Measurements from ENCODE around the gene TEAD1.

Gene TEAD1

GRCh38 chr11:12743834-12744449 is 69.7 kb downstream of the TEAD1 start:
- Histone ChIP-seq H3K27ac (ENCODE audit: low read depth, low read length) (no peak overlapping the region), H3K4me1 (ENCODE audit: insufficient read depth, low read length) (peaks cover 31% of the 10 kb centered on the region), H3K27me3 (ENCODE audit: insufficient read depth, low read length) (no peaks in the 10 kb centered on the region), H3K4me3 (ENCODE audit: low read length) (no peak overlapping the region), H3K9ac (ENCODE audit: low read depth, low read length) (no peak overlapping the region), H3K9me3 (ENCODE audit: insufficient read depth, low read depth, low read length) (no peaks in the 10 kb centered on the region), H3K36me3 (ENCODE audit: insufficient read depth, low read length) (no peaks in the 10 kb centered on the region)
- 94% methylated on average over 8 of the region's 8 CpGs for WGBS

- WGBS = 73% methylated on average over 10 of the region's 10 CpGs
- Histone ChIP-seq H3K27me3 (ENCODE audit: insufficient read depth, low read length) (no peaks in the 10 kb centered on the region), H3K9ac (ENCODE audit: low read depth, low read length) (no peak overlapping the region), H3K9me3 (ENCODE audit: insufficient read depth, low read depth, low read length) (no peaks in the 10 kb centered on the region), H3K4me3 (ENCODE audit: low read length) (no peak overlapping the region), H3K27ac (ENCODE audit: low read depth, low read length) (no peak overlapping the region), H3K36me3 (ENCODE audit: insufficient read depth, low read length) (no peaks in the 10 kb centered on the region), H3K4me1 (ENCODE audit: insufficient read depth, low read length) (peaks cover 41% of the 10 kb centered on the region)
Observed at GRCh38 chr11:12744826-12745502, 70.7 kb downstream of the TEAD1 start.

GRCh38 chr11:12745787-12746186 is 71.6 kb downstream of the TEAD1 start:
- Histone ChIP-seq H3K4me1 (ENCODE audit: insufficient read depth, low read length) (peaks cover 47% of the 10 kb centered on the region), H3K27ac (ENCODE audit: low read depth, low read length) (no peak overlapping the region), H3K36me3 (ENCODE audit: insufficient read depth, low read length) (no peaks in the 10 kb centered on the region), H3K9me3 (ENCODE audit: insufficient read depth, low read depth, low read length) (no peaks in the 10 kb centered on the region), H3K4me3 (ENCODE audit: low read length) (no peak overlapping the region), H3K27me3 (ENCODE audit: insufficient read depth, low read length) (no peaks in the 10 kb centered on the region), H3K9ac (ENCODE audit: low read depth, low read length) (no peak overlapping the region)
- 65% methylated on average over 3 of the region's 3 CpGs for WGBS

- Histone ChIP-seq H3K9me3 (ENCODE audit: insufficient read depth, low read depth, low read length) (no peaks in the 10 kb centered on the region), H3K9ac (ENCODE audit: low read depth, low read length) (no peak overlapping the region), H3K27ac (ENCODE audit: low read depth, low read length) (peak overlapping the region; percentile 71; the same call in 1 of the 2 replicates), H3K36me3 (ENCODE audit: insufficient read depth, low read length) (no peaks in the 10 kb centered on the region), H3K27me3 (ENCODE audit: insufficient read depth, low read length) (no peaks in the 10 kb centered on the region), H3K4me1 (ENCODE audit: insufficient read depth, low read length) (peaks cover 52% of the 10 kb centered on the region), H3K4me3 (ENCODE audit: low read length) (no peak overlapping the region)
- WGBS = 10% methylated on average over 6 of the region's 6 CpGs
Observed at GRCh38 chr11:12746593-12747097, 72.4 kb downstream of the TEAD1 start.

GRCh38 chr11:12748561-12748960 is 74.3 kb downstream of the TEAD1 start:
- Histone ChIP-seq H3K9me3 (ENCODE audit: insufficient read depth, low read depth, low read length) (no peaks in the 10 kb centered on the region), H3K9ac (ENCODE audit: low read depth, low read length) (no peak overlapping the region), H3K27me3 (ENCODE audit: insufficient read depth, low read length) (no peaks in the 10 kb centered on the region), H3K4me1 (ENCODE audit: insufficient read depth, low read length) (peaks cover 66% of the 10 kb centered on the region), H3K27ac (ENCODE audit: low read depth, low read length) (no peak overlapping the region), H3K36me3 (ENCODE audit: insufficient read depth, low read length) (no peaks in the 10 kb centered on the region), H3K4me3 (ENCODE audit: low read length) (no peak overlapping the region)
- 78% methylated on average over 7 of the region's 7 CpGs for WGBS

- Histone ChIP-seq H3K27me3 (ENCODE audit: insufficient read depth, low read length) (no peaks in the 10 kb centered on the region), H3K36me3 (ENCODE audit: insufficient read depth, low read length) (no peaks in the 10 kb centered on the region), H3K4me3 (ENCODE audit: low read length) (no peak overlapping the region), H3K4me1 (ENCODE audit: insufficient read depth, low read length) (peaks cover 75% of the 10 kb centered on the region), H3K9me3 (ENCODE audit: insufficient read depth, low read depth, low read length) (no peaks in the 10 kb centered on the region), H3K9ac (ENCODE audit: low read depth, low read length) (no peak overlapping the region), H3K27ac (ENCODE audit: low read depth, low read length) (no peak overlapping the region)
- 85% methylated on average over 6 of the region's 6 CpGs for WGBS
Observed at GRCh38 chr11:12749442-12749841, 75.2 kb downstream of the TEAD1 start.

- H3K4me3 ChIP-seq (ENCODE audit: low read length) = no peak overlapping the region
- peaks cover 77% of the 10 kb centered on the region for H3K4me1 ChIP-seq (ENCODE audit: insufficient read depth, low read length)
- H3K9me3 ChIP-seq (ENCODE audit: insufficient read depth, low read depth, low read length) = no peaks in the 10 kb centered on the region
- no peaks in the 10 kb centered on the region for H3K36me3 ChIP-seq (ENCODE audit: insufficient read depth, low read length)
- no peaks in the 10 kb centered on the region for H3K27me3 ChIP-seq (ENCODE audit: insufficient read depth, low read length)
- no peak overlapping the region for H3K27ac ChIP-seq (ENCODE audit: low read depth, low read length)
- WGBS = 87% methylated on average over 5 of the region's 5 CpGs
- no peak overlapping the region for H3K9ac ChIP-seq (ENCODE audit: low read depth, low read length)
Observed at GRCh38 chr11:12750181-12750580, 76.0 kb downstream of the TEAD1 start.

GRCh38 chr11:12752868-12753524 is 78.8 kb downstream of the TEAD1 start:
- Histone ChIP-seq H3K27ac (ENCODE audit: low read depth, low read length) (no peak overlapping the region), H3K4me3 (ENCODE audit: low read length) (no peak overlapping the region), H3K9ac (ENCODE audit: low read depth, low read length) (no peak overlapping the region), H3K9me3 (ENCODE audit: insufficient read depth, low read depth, low read length) (no peaks in the 10 kb centered on the region), H3K27me3 (ENCODE audit: insufficient read depth, low read length) (no peaks in the 10 kb centered on the region), H3K36me3 (ENCODE audit: insufficient read depth, low read length) (no peaks in the 10 kb centered on the region), H3K4me1 (ENCODE audit: insufficient read depth, low read length) (peaks cover 72% of the 10 kb centered on the region)
- 96% methylated on average over 5 of the region's 8 CpGs for WGBS

- Histone ChIP-seq H3K4me3 (ENCODE audit: low read length) (no peak overlapping the region), H3K9ac (ENCODE audit: low read depth, low read length) (no peak overlapping the region), H3K9me3 (ENCODE audit: insufficient read depth, low read depth, low read length) (no peaks in the 10 kb centered on the region), H3K27me3 (ENCODE audit: insufficient read depth, low read length) (no peaks in the 10 kb centered on the region), H3K27ac (ENCODE audit: low read depth, low read length) (no peak overlapping the region), H3K4me1 (ENCODE audit: insufficient read depth, low read length) (peaks cover 64% of the 10 kb centered on the region), H3K36me3 (ENCODE audit: insufficient read depth, low read length) (no peaks in the 10 kb centered on the region)
- WGBS = 92% methylated on average over 3 of the region's 3 CpGs
Observed at GRCh38 chr11:12754021-12754420, 79.8 kb downstream of the TEAD1 start.

GRCh38 chr11:12754582-12755234 is 80.5 kb downstream of the TEAD1 start:
- no peak overlapping the region for H3K4me3 ChIP-seq (ENCODE audit: low read length)
- no peaks in the 10 kb centered on the region for H3K36me3 ChIP-seq (ENCODE audit: insufficient read depth, low read length)
- no peaks in the 10 kb centered on the region for H3K9me3 ChIP-seq (ENCODE audit: insufficient read depth, low read depth, low read length)
- H3K27ac ChIP-seq (ENCODE audit: low read depth, low read length) = no peak overlapping the region
- peaks cover 57% of the 10 kb centered on the region for H3K4me1 ChIP-seq (ENCODE audit: insufficient read depth, low read length)
- 83% methylated on average over 3 of the region's 3 CpGs for WGBS
- H3K9ac ChIP-seq (ENCODE audit: low read depth, low read length) = no peak overlapping the region
- H3K27me3 ChIP-seq (ENCODE audit: insufficient read depth, low read length) = no peaks in the 10 kb centered on the region

Measured in HUES64 (cell line).